ENCODE data around the gene ZNF440.
"Not testable (repeated sequence)": the region's sequence is repeated elsewhere in the genome, so short reads cannot be mapped to it uniquely, and the experiment has no call there.

DNA sequence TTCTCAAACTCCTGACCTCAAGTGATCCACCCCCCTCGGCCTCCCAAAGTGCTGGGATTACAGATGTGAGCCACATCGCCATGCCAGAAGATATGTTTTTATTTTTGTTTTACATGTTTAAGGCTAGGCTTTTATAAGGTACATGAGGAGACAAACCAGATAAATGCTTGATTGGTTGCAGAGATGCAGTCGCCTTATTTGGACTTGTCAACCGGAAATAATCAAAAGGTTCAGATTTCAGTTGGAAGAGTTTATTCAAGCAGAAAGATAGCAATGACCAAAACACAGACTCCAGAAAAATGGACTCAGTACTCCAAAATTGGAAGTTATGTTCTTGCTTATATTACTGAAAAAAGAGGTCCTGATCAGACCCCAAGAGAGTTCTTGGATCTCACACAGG is 36.2 kb downstream of the ZNF440 start:
- TF ChIP-seq BACH2 (CRISPR knock-in tag; IDR thresholded peaks at IDR 0.05; ENCODE audit: borderline replicate concordance); ZNF8 (CRISPR knock-in tag; IDR thresholded peaks at IDR 0.05); ZFP3 (CRISPR knock-in tag; IDR thresholded peaks at IDR 0.05): not testable (repeated sequence)
